Measurements from ENCODE around the gene EML4. TPM values are rescaled to one million over a fixed set of nuclear protein-coding genes. Genes with fewer than 3 reads are reported as not detected.

Gene EML4
- total and polyA plus RNA-seq, 2 of the 13 experiments (the other 11 are each of a cell fraction or from before 2014, with no cell fraction given): 243 to 476 TPM

GRCh38 chr2:42135381-42136312 lies 33.5 kb upstream of the EML4 start (continued):
- no peak for TF ChIP-seq MXD1 (CRISPR knock-in tag; IDR thresholded peaks at IDR 0.05)
- 0 out of 2 replicates have a peak, but pooled peaks have one; percentile 18 for TF ChIP-seq TIGD3 (CRISPR knock-in tag; IDR thresholded peaks at IDR 0.05; ENCODE audit: borderline replicate concordance)
- peak; percentile 100 for TF ChIP-seq MED8 (CRISPR knock-in tag; IDR thresholded peaks at IDR 0.05; ENCODE audit: insufficient replicate concordance)
- no peak; the same call in 1 of the 2 replicates for TF ChIP-seq KLF15 (CRISPR knock-in tag; IDR thresholded peaks at IDR 0.05; ENCODE audit: borderline replicate concordance)
- TF ChIP-seq ZNF670 (CRISPR knock-in tag; IDR thresholded peaks at IDR 0.05; ENCODE audit: borderline replicate concordance): peak; percentile 75; the same call in 1 of the 2 replicates
- TF ChIP-seq ISX (CRISPR knock-in tag; conservative IDR thresholded peaks at IDR 0.05): no peak
- no peak for TF ChIP-seq TCF12 (IDR thresholded peaks at IDR 0.05)
- TF ChIP-seq TCF12 (CRISPR knock-in tag; IDR thresholded peaks at IDR 0.05): peak; percentile 97
- peak; percentile 98 for TF ChIP-seq HDAC2 (CRISPR knock-in tag; IDR thresholded peaks at IDR 0.05)
- no peak for TF ChIP-seq ZNF768 (CRISPR knock-in tag; IDR thresholded peaks at IDR 0.05)

GRCh38 chr2:42136782-42137124 lies 32.4 kb upstream of the EML4 start:
- POLR2A ChIA-PET: interaction anchor here (0.9 to 6.5 kb wide), 26 partner anchors 10 to 108 kb away, joined by 3 to 110 read pairs (median 8); partner anchors contain the start of gene EML4
- in situ Hi-C loops (cut with HindIII; ENCODE audit: extremely low pct_ligation_motif_present, low pct_unique_long_range_greater_than_20kb): no loop called here
- H3K9me3 ChIP-seq (ENCODE audit: low read length): no peaks in the 10 kb centered on the region
- no peak overlapping the region for H2AFZ ChIP-seq (ENCODE audit: low read length)
- no peaks in the 10 kb centered on the region for H3K36me3 ChIP-seq (replicated peaks in 1 of 2; ENCODE audit: control insufficient read depth in 1 of 2, insufficient read depth in 2 of 2, low read length in 2 of 2)
- peak overlapping the region; percentile 61 for H3K9ac ChIP-seq (ENCODE audit: insufficient read depth, low read depth, low read length)
- H3K27me3 ChIP-seq (ENCODE audit: control insufficient read depth in 1 of 2, insufficient read depth in 2 of 2, low read length in 2 of 2): no peaks in the 10 kb centered on the region; a peak in 1 of 5 replicates
- H3K4me3 ChIP-seq (replicated peaks in 1 of 3; ENCODE audit: insufficient read depth in 1 of 3, low read depth in 2 of 3, low read length in 3 of 3): peak overlapping the region in 1 of 3 experiments; percentile 60; a peak in 2 of 6 replicates
- DNase-seq (ENCODE audit: low spot score) (no peak), ATAC-seq (peak; percentile 5), FAIRE-seq (no peak)
- H3K79me2 ChIP-seq (ENCODE audit: insufficient read depth, low read length): peaks cover 59% of the 10 kb centered on the region
- BruUV-seq (replicated peaks): no TSS peak
- peak overlapping the region; percentile 80 for H3K4me2 ChIP-seq (ENCODE audit: low read depth, low read length)
- intact Hi-C loops (cut with micrococcal nuclease; ENCODE audit: unreplicated experiment): loop anchor here (2.0 to 5.0 kb wide), 5 partner anchors 18 to 89 kb away; partner anchors contain the start of gene PKDCC
- no peaks in the 10 kb centered on the region for H4K20me1 ChIP-seq (ENCODE audit: insufficient read depth, low read length)
- CTCF ChIA-PET (ENCODE audit: low intra/inter-chr PET ratio, low total read pairs): no interaction called here
- WGBS (ENCODE audit: low lambda C conversion rate): 11% methylated on average over 2 of the region's 2 CpGs
- H3K4me1 ChIP-seq (ENCODE audit: insufficient read depth, low read length): peaks cover 100% of the 10 kb centered on the region
- H3K27ac ChIP-seq (ENCODE audit: extremely low read length, insufficient read depth, low read length): peak overlapping the region; percentile 86
- TF ChIP-seq RARG (CRISPR knock-in tag; IDR thresholded peaks at IDR 0.05; ENCODE audit: low read depth): 0 out of 2 replicates have a peak, but pooled peaks have one; percentile 90
- TF ChIP-seq MTERF4 (CRISPR knock-in tag; IDR thresholded peaks at IDR 0.05): 0 out of 2 replicates have a peak, but pooled peaks have one; percentile 7
- peak; percentile 78; the same call in 1 of the 2 replicates for TF ChIP-seq RBFOX2 (IDR thresholded peaks at IDR 0.05; ENCODE audit: low read depth, low read length)
- TF ChIP-seq ZFP41 (CRISPR knock-in tag; IDR thresholded peaks at IDR 0.05; ENCODE audit: borderline replicate concordance): no peak
- TF ChIP-seq ZNF274 (CRISPR knock-in tag; IDR thresholded peaks at IDR 0.05): no peak
- no peak for TF ChIP-seq POLR2AphosphoS2 (IDR thresholded peaks at IDR 0.05; ENCODE audit: low read depth, low read length)

All from HepG2 (cell line).